Neural cell (in vitro differentiated cells): ENCODE data around the gene IL17RD. TPM values are rescaled to one million over a fixed set of nuclear protein-coding genes. Genes with fewer than 3 reads are reported as not detected.

ENCODE experiments used
- H2AFZ ChIP-seq: fragments of 200-600, 300-800 bp; sonication (generic), shearing (Covaris generic); 2 replicates; pipeline ENCODE4 v1.6.0; 2014; ENCODE audit warnings: low read depth, mild to moderate bottlenecking, antibody characterized with exemption, low read length, moderate library complexity
- H3F3A ChIP-seq: fragments of 200-600 bp; shearing (Covaris generic); 2 replicates; pipeline ENCODE4 v1.6.1; 2016; ENCODE audit warnings: mild to moderate bottlenecking, moderate library complexity, mixed read lengths, antibody characterized with exemption, low read length; ENCODE audit not compliant: insufficient read depth, poor library complexity, severe bottlenecking
- H3K27ac ChIP-seq: fragments of 200-600, 300-800 bp; sonication (generic), shearing (Covaris generic); 2 replicates; pipeline ENCODE4 v1.5.1; 2014; ENCODE audit warnings: mild to moderate bottlenecking, low read length, moderate library complexity
- H3K27me3 ChIP-seq: fragments of 300-800, 200-600 bp; sonication (generic), shearing (Covaris generic); 2 replicates; pipeline ENCODE4 v1.6.0; 2014; ENCODE audit warnings: mild to moderate bottlenecking, low read depth, low read length, moderate library complexity; ENCODE audit not compliant: insufficient read depth
- H3K36me3 ChIP-seq: fragments of 300-800, 200-600 bp; sonication (generic), shearing (Covaris generic); 2 replicates; pipeline ENCODE4 v1.5.1; 2014; ENCODE audit warnings: mild to moderate bottlenecking, antibody characterized with exemption, low read length, moderate library complexity; ENCODE audit not compliant: insufficient read depth
- H3K4me2 ChIP-seq: fragments of 300-800, 200-600 bp; sonication (generic), shearing (Covaris generic); 2 replicates; pipeline ENCODE4 v1.6.0; 2014; ENCODE audit warnings: mild to moderate bottlenecking, low read length
- H3K4me3 ChIP-seq: fragments of 300-800, 200-600 bp; sonication (generic), shearing (Covaris generic); 2 replicates; pipeline ENCODE4 v1.5.1; 2014; ENCODE audit warnings: mild to moderate bottlenecking, low read length, moderate library complexity
- H3K79me2 ChIP-seq: fragments of 200-600 bp; shearing (Covaris generic); replicated peaks from 2 replicates; pipeline ENCODE4 v1.6.0; 2014; ENCODE audit warnings: mild to moderate bottlenecking, low read length, moderate library complexity; ENCODE audit not compliant: insufficient read depth
- H3K9ac ChIP-seq: fragments of 300-800, 200-600 bp; sonication (generic), shearing (Covaris generic); 2 replicates; pipeline ENCODE4 v1.6.1; 2016; ENCODE audit warnings: mild to moderate bottlenecking, low read length, mixed read lengths
- H3K9me2 ChIP-seq: fragments of 200-600 bp; shearing (Covaris generic); 2 replicates; pipeline ENCODE4 v1.6.1; 2016; ENCODE audit warnings: mild to moderate bottlenecking, low read length, mixed read lengths; ENCODE audit not compliant: insufficient read depth
- H3K9me3 ChIP-seq: fragments of 200-600, 300-800 bp; sonication (generic), shearing (Covaris generic); 2 replicates; pipeline ENCODE4 v1.6.1; 2016; ENCODE audit warnings: mild to moderate bottlenecking, mixed run types, low read length, moderate library complexity, mixed read lengths
- H4K20me1 ChIP-seq: fragments of 200-600 bp; shearing (Covaris generic); 2 replicates; pipeline ENCODE4 v1.6.1; 2016; ENCODE audit warnings: mild to moderate bottlenecking, mixed run types; ENCODE audit not compliant: insufficient read depth
- CTCF ChIP-seq: fragments of 450-650 bp; IDR thresholded peaks from 2 replicates; pipeline ENCODE4 v1.5.1; 2014; ENCODE audit warnings: antibody characterized with exemption, mild to moderate bottlenecking, moderate library complexity; ENCODE audit not compliant: poor library complexity, severe bottlenecking
- EP300 ChIP-seq: fragments of 450-650 bp; conservative IDR thresholded peaks from 2 replicates; pipeline ENCODE4 v1.6.1; 2014; ENCODE audit warnings: antibody characterized with exemption, mild to moderate bottlenecking, moderate library complexity; ENCODE audit not compliant: poor library complexity, severe bottlenecking
- EZH2 ChIP-seq: fragments of 200-600, 300-800 bp; shearing (Covaris generic), sonication (generic); IDR thresholded peaks from 2 replicates; pipeline ENCODE4 v1.6.1; 2014; ENCODE audit warnings: antibody characterized with exemption, low read length, borderline replicate concordance, mild to moderate bottlenecking; ENCODE audit not compliant: insufficient read depth, poor library complexity, severe bottlenecking
- MXI1 ChIP-seq: fragments of 450-650 bp; conservative IDR thresholded peaks from 2 replicates; pipeline ENCODE4 v1.6.1; 2014; ENCODE audit warnings: antibody characterized with exemption, mild to moderate bottlenecking; ENCODE audit not compliant: poor library complexity, severe bottlenecking
- POLR2AphosphoS5 ChIP-seq: IDR thresholded peaks from 2 replicates; pipeline ENCODE4 v1.6.1; 2012
- RAD21 ChIP-seq: fragments of 450-650 bp; conservative IDR thresholded peaks from 2 replicates; pipeline ENCODE4 v1.6.1; 2014; ENCODE audit warnings: antibody characterized with exemption, mild to moderate bottlenecking, moderate library complexity
- REST ChIP-seq: IDR thresholded peaks from 2 replicates; pipeline ENCODE4 v1.6.1; 2012; ENCODE audit warnings: borderline replicate concordance
- SMC3 ChIP-seq: fragments of 450-650 bp; conservative IDR thresholded peaks from 2 replicates; pipeline ENCODE4 v1.6.1; 2014; ENCODE audit warnings: antibody characterized with exemption, mild to moderate bottlenecking, moderate library complexity; ENCODE audit not compliant: poor library complexity
- TAF1 ChIP-seq: IDR thresholded peaks from 2 replicates; pipeline ENCODE4 v1.6.1; 2012; ENCODE audit warnings: low read depth
- polyA plus RNA-seq: library from polyadenylated mRNA; depleted of rRNA; stranded (reverse); fragments of >200 nt; gene quantifications from 2 replicates; pipeline ENCODE4 v1.2.3, GENCODE V29; 2014

The IL17RD gene
- polyA plus RNA-seq, 1 donor from 2014 or later: 14.8 TPM

- Histone ChIP-seq H3K27ac (no peak overlapping the region), H3K79me2 (no peaks in the 10 kb centered on the region), H2AFZ (no peak overlapping the region), H3K9ac (no peak overlapping the region), H3F3A (no peaks in the 10 kb centered on the region), H3K4me2 (no peak overlapping the region), H3K36me3 (no peaks in the 10 kb centered on the region), H4K20me1 (no peaks in the 10 kb centered on the region), H3K9me3 (no peaks in the 10 kb centered on the region), H3K9me2 (no peaks in the 10 kb centered on the region), H3K27me3 (no peaks in the 10 kb centered on the region), H3K4me3 (no peak overlapping the region)
- TF ChIP-seq SMC3 (no peak), EZH2 (no peak), EP300 (no peak), CTCF (no peak)
These were observed 102.1 kb downstream of the IL17RD start for GRCh38 chr3:57063032-57063431.

GRCh38 chr3:57062101-57062631 lies 103.0 kb downstream of the IL17RD start:
- no peaks in the 10 kb centered on the region for H3F3A ChIP-seq
- no peak overlapping the region for H2AFZ ChIP-seq
- no peak overlapping the region for H3K27ac ChIP-seq
- H3K9me3 ChIP-seq: no peaks in the 10 kb centered on the region
- H3K4me2 ChIP-seq: no peak overlapping the region
- H3K27me3 ChIP-seq: no peaks in the 10 kb centered on the region
- H3K4me3 ChIP-seq: no peak overlapping the region
- TF ChIP-seq EP300 (no peak), EZH2 (no peak), POLR2AphosphoS5 (no peak), MXI1 (no peak), RAD21 (no peak)
- H3K36me3 ChIP-seq: no peaks in the 10 kb centered on the region
- no peaks in the 10 kb centered on the region for H3K79me2 ChIP-seq
- no peak overlapping the region for H3K9ac ChIP-seq
- H3K9me2 ChIP-seq: no peaks in the 10 kb centered on the region
- H4K20me1 ChIP-seq: no peaks in the 10 kb centered on the region

- H2AFZ ChIP-seq: no peak overlapping the region
- no peak overlapping the region for H3K4me2 ChIP-seq
- no peak overlapping the region for H3K9ac ChIP-seq
- H3K27ac ChIP-seq: no peak overlapping the region
- no peaks in the 10 kb centered on the region for H3K36me3 ChIP-seq
- no peaks in the 10 kb centered on the region for H3K9me3 ChIP-seq
- H3K4me3 ChIP-seq: no peak overlapping the region
- TF ChIP-seq CTCF: no peak
- TF ChIP-seq TAF1: no peak
- no peak for TF ChIP-seq RAD21
- no peak for TF ChIP-seq EZH2
- no peak for TF ChIP-seq MXI1
- no peak for TF ChIP-seq POLR2AphosphoS5
- no peak for TF ChIP-seq EP300
- TF ChIP-seq REST: no peak
- no peak for TF ChIP-seq SMC3
- H4K20me1 ChIP-seq: no peaks in the 10 kb centered on the region
- H3K27me3 ChIP-seq: no peaks in the 10 kb centered on the region
- no peaks in the 10 kb centered on the region for H3K9me2 ChIP-seq
- no peaks in the 10 kb centered on the region for H3K79me2 ChIP-seq
- H3F3A ChIP-seq: no peaks in the 10 kb centered on the region
These were observed 103.6 kb downstream of the IL17RD start for GRCh38 chr3:57061556-57061955.
